ENCODE data around the gene MAP2K5.

MAP2K5 gene

GRCh38 chr15:67792250-67792942, 249.9 kb downstream of the MAP2K5 start:
- Histone ChIP-seq H2AK5ac (ENCODE audit: low read length) (no peak overlapping the region), H3K4me1 (ENCODE audit: control insufficient read depth, low read depth, low read length) (peaks cover 2% of the 10 kb centered on the region), H2BK5ac (ENCODE audit: low read length) (no peak overlapping the region), H3K79me2 (ENCODE audit: control insufficient read depth, insufficient read depth, low read length) (no peaks in the 10 kb centered on the region), H3K36me3 (ENCODE audit: control insufficient read depth, insufficient read depth, low read length) (no peaks in the 10 kb centered on the region), H3K18ac (ENCODE audit: low read length) (no peak overlapping the region), H3K4me2 (ENCODE audit: low read length) (no peak overlapping the region), H3K23ac (ENCODE audit: low read length) (no peak overlapping the region), H3K4me3 (ENCODE audit: low read length) (no peak overlapping the region), H2BK120ac (ENCODE audit: low read depth, low read length) (no peak overlapping the region), H3K9ac (ENCODE audit: low read length) (no peak overlapping the region), H3K79me1 (ENCODE audit: low read length) (no peaks in the 10 kb centered on the region), H3K56ac (ENCODE audit: low read length) (no peak overlapping the region), H3K27me3 (ENCODE audit: insufficient read depth, low read length, poor library complexity) (no peaks in the 10 kb centered on the region), H3K4ac (ENCODE audit: low read depth, low read length) (no peak overlapping the region), H4K8ac (ENCODE audit: low read depth, low read length) (no peak overlapping the region), H3K27ac (ENCODE audit: low read depth, low read length) (no peak overlapping the region), H2BK15ac (replicated peaks; ENCODE audit: low read depth) (no peak overlapping the region), H4K5ac (ENCODE audit: low read length) (no peak overlapping the region)
- no CpG with 5 or more reads among the region's 8 CpGs for WGBS (ENCODE audit: extremely low coverage, insufficient coverage, low lambda C conversion rate)
- no peak for DNase-seq

- peaks cover 2% of the 10 kb centered on the region for H3K4me1 ChIP-seq (ENCODE audit: control insufficient read depth, low read depth, low read length)
- H2BK120ac ChIP-seq (ENCODE audit: low read depth, low read length) = no peak overlapping the region
- H3K79me1 ChIP-seq (ENCODE audit: low read length) = no peaks in the 10 kb centered on the region
- no peak overlapping the region for H2AK5ac ChIP-seq (ENCODE audit: low read length)
- H2BK5ac ChIP-seq (ENCODE audit: low read length) = no peak overlapping the region
- no peak overlapping the region for H3K23ac ChIP-seq (ENCODE audit: low read length)
- H3K27me3 ChIP-seq (ENCODE audit: insufficient read depth, low read length, poor library complexity) = no peaks in the 10 kb centered on the region
- H3K27ac ChIP-seq (ENCODE audit: low read depth, low read length) = no peak overlapping the region
- no peak for DNase-seq
- H3K9ac ChIP-seq (ENCODE audit: low read length) = no peak overlapping the region
- H3K4me3 ChIP-seq (ENCODE audit: low read length) = no peak overlapping the region
- H3K36me3 ChIP-seq (ENCODE audit: control insufficient read depth, insufficient read depth, low read length) = no peaks in the 10 kb centered on the region
- no CpG with 5 or more reads among the region's 4 CpGs for WGBS (ENCODE audit: extremely low coverage, insufficient coverage, low lambda C conversion rate)
- H2BK15ac ChIP-seq (replicated peaks; ENCODE audit: low read depth) = no peak overlapping the region
- H3K18ac ChIP-seq (ENCODE audit: low read length) = no peak overlapping the region
- no peak overlapping the region for H4K5ac ChIP-seq (ENCODE audit: low read length)
- H4K8ac ChIP-seq (ENCODE audit: low read depth, low read length) = no peak overlapping the region
- no peaks in the 10 kb centered on the region for H3K79me2 ChIP-seq (ENCODE audit: control insufficient read depth, insufficient read depth, low read length)
- H3K4ac ChIP-seq (ENCODE audit: low read depth, low read length) = no peak overlapping the region
- no peak overlapping the region for H3K4me2 ChIP-seq (ENCODE audit: low read length)
- no peak overlapping the region for H3K56ac ChIP-seq (ENCODE audit: low read length)
Measured at GRCh38 chr15:67794832-67795574, 252.5 kb downstream of the MAP2K5 start.

GRCh38 chr15:67796196-67797127, 254.0 kb downstream of the MAP2K5 start:
- WGBS (ENCODE audit: extremely low coverage, insufficient coverage, low lambda C conversion rate) = no CpG with 5 or more reads among the region's 4 CpGs

GRCh38 chr15:67799801-67800205, 257.3 kb downstream of the MAP2K5 start:
- H3K27me3 ChIP-seq (ENCODE audit: insufficient read depth, low read length, poor library complexity) = no peaks in the 10 kb centered on the region

More at GRCh38 chr15:67796196-67797127, 254.0 kb downstream of the MAP2K5 start:
- Histone ChIP-seq H2BK5ac (ENCODE audit: low read length) (no peak overlapping the region), H3K18ac (ENCODE audit: low read length) (no peak overlapping the region), H3K56ac (ENCODE audit: low read length) (no peak overlapping the region), H3K23ac (ENCODE audit: low read length) (no peak overlapping the region), H3K4me1 (ENCODE audit: control insufficient read depth, low read depth, low read length) (peaks cover 2% of the 10 kb centered on the region), H3K9ac (ENCODE audit: low read length) (no peak overlapping the region), H3K79me2 (ENCODE audit: control insufficient read depth, insufficient read depth, low read length) (no peaks in the 10 kb centered on the region), H3K4me2 (ENCODE audit: low read length) (no peak overlapping the region), H3K27ac (ENCODE audit: low read depth, low read length) (no peak overlapping the region), H4K5ac (ENCODE audit: low read length) (no peak overlapping the region), H2AK5ac (ENCODE audit: low read length) (no peak overlapping the region), H4K8ac (ENCODE audit: low read depth, low read length) (no peak overlapping the region), H3K4me3 (ENCODE audit: low read length) (no peak overlapping the region), H2BK120ac (ENCODE audit: low read depth, low read length) (no peak overlapping the region), H3K27me3 (ENCODE audit: insufficient read depth, low read length, poor library complexity) (no peaks in the 10 kb centered on the region), H2BK15ac (replicated peaks; ENCODE audit: low read depth) (no peak overlapping the region), H3K36me3 (ENCODE audit: control insufficient read depth, insufficient read depth, low read length) (no peaks in the 10 kb centered on the region), H3K4ac (ENCODE audit: low read depth, low read length) (no peak overlapping the region), H3K79me1 (ENCODE audit: low read length) (no peaks in the 10 kb centered on the region)
- DNase-seq = no peak

GRCh38 chr15:67801142-67801541, 258.6 kb downstream of the MAP2K5 start:
- no peak for DNase-seq
- no peak overlapping the region for H2AK5ac ChIP-seq (ENCODE audit: low read length)

More at GRCh38 chr15:67799801-67800205, 257.3 kb downstream of the MAP2K5 start:
- Histone ChIP-seq H2BK120ac (ENCODE audit: low read depth, low read length) (no peak overlapping the region), H3K18ac (ENCODE audit: low read length) (no peak overlapping the region), H3K4me2 (ENCODE audit: low read length) (no peak overlapping the region), H3K23ac (ENCODE audit: low read length) (no peak overlapping the region), H4K5ac (ENCODE audit: low read length) (no peak overlapping the region), H3K4me3 (ENCODE audit: low read length) (no peak overlapping the region), H2BK15ac (replicated peaks; ENCODE audit: low read depth) (no peak overlapping the region), H3K4ac (ENCODE audit: low read depth, low read length) (no peak overlapping the region), H3K56ac (ENCODE audit: low read length) (no peak overlapping the region), H3K9ac (ENCODE audit: low read length) (no peak overlapping the region), H3K4me1 (ENCODE audit: control insufficient read depth, low read depth, low read length) (peaks cover 6% of the 10 kb centered on the region), H3K79me1 (ENCODE audit: low read length) (no peaks in the 10 kb centered on the region), H3K36me3 (ENCODE audit: control insufficient read depth, insufficient read depth, low read length) (no peaks in the 10 kb centered on the region), H3K79me2 (ENCODE audit: control insufficient read depth, insufficient read depth, low read length) (no peaks in the 10 kb centered on the region), H4K8ac (ENCODE audit: low read depth, low read length) (no peak overlapping the region), H2BK5ac (ENCODE audit: low read length) (no peak overlapping the region), H2AK5ac (ENCODE audit: low read length) (no peak overlapping the region), H3K27ac (ENCODE audit: low read depth, low read length) (no peak overlapping the region)
- no CpG with 5 or more reads among the region's 6 CpGs for WGBS (ENCODE audit: extremely low coverage, insufficient coverage, low lambda C conversion rate)
- DNase-seq = no peak

More at GRCh38 chr15:67801142-67801541, 258.6 kb downstream of the MAP2K5 start:
- H3K4me2 ChIP-seq (ENCODE audit: low read length) = no peak overlapping the region
- no peak overlapping the region for H3K18ac ChIP-seq (ENCODE audit: low read length)
- H3K36me3 ChIP-seq (ENCODE audit: control insufficient read depth, insufficient read depth, low read length) = no peaks in the 10 kb centered on the region
- no peak overlapping the region for H3K4me3 ChIP-seq (ENCODE audit: low read length)
- no peak overlapping the region for H3K27ac ChIP-seq (ENCODE audit: low read depth, low read length)
- H3K27me3 ChIP-seq (ENCODE audit: insufficient read depth, low read length, poor library complexity) = no peaks in the 10 kb centered on the region
- H2BK5ac ChIP-seq (ENCODE audit: low read length) = no peak overlapping the region
- H2BK120ac ChIP-seq (ENCODE audit: low read depth, low read length) = no peak overlapping the region
- no peak overlapping the region for H3K9ac ChIP-seq (ENCODE audit: low read length)
- no CpG with 5 or more reads among the region's 2 CpGs for WGBS (ENCODE audit: extremely low coverage, insufficient coverage, low lambda C conversion rate)
- H3K79me2 ChIP-seq (ENCODE audit: control insufficient read depth, insufficient read depth, low read length) = no peaks in the 10 kb centered on the region
- H4K5ac ChIP-seq (ENCODE audit: low read length) = no peak overlapping the region
- no peaks in the 10 kb centered on the region for H3K79me1 ChIP-seq (ENCODE audit: low read length)
- H3K56ac ChIP-seq (ENCODE audit: low read length) = no peak overlapping the region
- H3K23ac ChIP-seq (ENCODE audit: low read length) = no peak overlapping the region
- H2BK15ac ChIP-seq (replicated peaks; ENCODE audit: low read depth) = no peak overlapping the region
- H3K4ac ChIP-seq (ENCODE audit: low read depth, low read length) = no peak overlapping the region
- no peak overlapping the region for H4K8ac ChIP-seq (ENCODE audit: low read depth, low read length)
- peaks cover 8% of the 10 kb centered on the region for H3K4me1 ChIP-seq (ENCODE audit: control insufficient read depth, low read depth, low read length)
